GM19035 (cell line): ENCODE measurements around the gene OCLN.
A peak's percentile ranks its signal among the peaks of the same experiment; 100 is the strongest.
"Not testable (repeated sequence)": the region's sequence is repeated elsewhere in the genome, so short reads cannot be mapped to it uniquely, and the experiment has no call there.

Source experiments
- ATAC-seq: cut with Tn5 transposase; IDR thresholded peaks from one replicate; pipeline ENCODE4 v1.9.1; 2021; ENCODE audit not compliant: unreplicated experiment

Gene OCLN

GRCh38 chr5:69527128-69527770 lies 34.7 kb downstream of the OCLN start:
- no peak for ATAC-seq

GRCh38 chr5:69528035-69528434 lies 35.4 kb downstream of the OCLN start:
- ATAC-seq, result no peak

GRCh38 chr5:69528609-69529008 lies 36.0 kb downstream of the OCLN start:
- no peak for ATAC-seq

GRCh38 chr5:69530561-69531405 lies 38.2 kb downstream of the OCLN start:
- ATAC-seq, result no peak

GRCh38 chr5:69531406-69531801 lies 38.8 kb downstream of the OCLN start:
- no peak for ATAC-seq

- ATAC-seq, result not testable (repeated sequence)
Observed at GRCh38 chr5:69537911-69538310, 45.3 kb downstream of the OCLN start.

GRCh38 chr5:69538735-69539134 lies 46.1 kb downstream of the OCLN start:
- not testable (repeated sequence) for ATAC-seq

GRCh38 chr5:69541347-69541746 lies 48.8 kb downstream of the OCLN start:
- not testable (repeated sequence) for ATAC-seq

- not testable (repeated sequence) for ATAC-seq
Observed at GRCh38 chr5:69542838-69543618, 50.4 kb downstream of the OCLN start.

GRCh38 chr5:69544602-69545001 lies 52.0 kb downstream of the OCLN start:
- not testable (repeated sequence) for ATAC-seq

- ATAC-seq, result peak; percentile 98
Observed at GRCh38 chr5:69559908-69560330, 67.3 kb downstream of the OCLN start, which contains the start of gene GTF2H2C. Gene GTF2H2C, plus strand, starts transcription at chr5:69560191. Its CDS starts 4,942 bp downstream, at chr5:69565133.

GRCh38 chr5:69560587-69561431 lies 68.2 kb downstream of the OCLN start:
- not testable (repeated sequence) for ATAC-seq

GRCh38 chr5:69566172-69566571 lies 73.6 kb downstream of the OCLN start:
- ATAC-seq, result not testable (repeated sequence)

GRCh38 chr5:69568072-69568471 lies 75.5 kb downstream of the OCLN start:
- ATAC-seq, result not testable (repeated sequence)

GRCh38 chr5:69583356-69583755 lies 90.8 kb downstream of the OCLN start:
- not testable (repeated sequence) for ATAC-seq

- not testable (repeated sequence) for ATAC-seq
Observed at GRCh38 chr5:69596114-69596840, 103.7 kb downstream of the OCLN start.

GRCh38 chr5:69601947-69602346 lies 109.4 kb downstream of the OCLN start:
- peak; percentile 82 for ATAC-seq

- ATAC-seq, result not testable (repeated sequence)
Observed at GRCh38 chr5:69606839-69607238, 114.2 kb downstream of the OCLN start.
